HG02759 (cell line): ENCODE measurements around the gene RANBP1.

Experiments used
- ATAC-seq: cut with Tn5 transposase; IDR thresholded peaks from one replicate; pipeline ENCODE4 v1.9.1; 2021; ENCODE audit warnings: mild to moderate bottlenecking, moderate library complexity; ENCODE audit not compliant: unreplicated experiment

RANBP1 gene

GRCh38 chr22:20087319-20088262 lies 28.3 kb upstream of the RANBP1 start:
- no peak for ATAC-seq

GRCh38 chr22:20088263-20088648 lies 27.6 kb upstream of the RANBP1 start:
- ATAC-seq: no peak

GRCh38 chr22:20089226-20089976 lies 26.5 kb upstream of the RANBP1 start:
- no peak for ATAC-seq

- no peak for ATAC-seq
Observed at GRCh38 chr22:20089977-20090729, 25.8 kb upstream of the RANBP1 start.

GRCh38 chr22:20090730-20091240 lies 25.1 kb upstream of the RANBP1 start:
- ATAC-seq: no peak

- ATAC-seq: no peak
Observed at GRCh38 chr22:20091690-20092476, 24.0 kb upstream of the RANBP1 start.

GRCh38 chr22:20092477-20092854 lies 23.4 kb upstream of the RANBP1 start:
- ATAC-seq: no peak

GRCh38 chr22:20093418-20094196 lies 22.3 kb upstream of the RANBP1 start:
- ATAC-seq: no peak

GRCh38 chr22:20094197-20094807 lies 21.6 kb upstream of the RANBP1 start:
- ATAC-seq: no peak

GRCh38 chr22:20095521-20095920 lies 20.4 kb upstream of the RANBP1 start:
- ATAC-seq: no peak

- no peak for ATAC-seq
Observed at GRCh38 chr22:20096574-20097420, 19.1 kb upstream of the RANBP1 start.

GRCh38 chr22:20099099-20099711 lies 16.7 kb upstream of the RANBP1 start:
- no peak for ATAC-seq

GRCh38 chr22:20101638-20102037 lies 14.3 kb upstream of the RANBP1 start:
- ATAC-seq: no peak

- no peak for ATAC-seq
Observed at GRCh38 chr22:20102203-20102780, 13.6 kb upstream of the RANBP1 start.

- ATAC-seq: no peak
Observed at GRCh38 chr22:20105456-20106204, 10.3 kb upstream of the RANBP1 start.

- no peak for ATAC-seq
Observed at GRCh38 chr22:20106205-20106848, 9.6 kb upstream of the RANBP1 start.
